ENCODE results near the gene SCT.

The SCT gene

DNA sequence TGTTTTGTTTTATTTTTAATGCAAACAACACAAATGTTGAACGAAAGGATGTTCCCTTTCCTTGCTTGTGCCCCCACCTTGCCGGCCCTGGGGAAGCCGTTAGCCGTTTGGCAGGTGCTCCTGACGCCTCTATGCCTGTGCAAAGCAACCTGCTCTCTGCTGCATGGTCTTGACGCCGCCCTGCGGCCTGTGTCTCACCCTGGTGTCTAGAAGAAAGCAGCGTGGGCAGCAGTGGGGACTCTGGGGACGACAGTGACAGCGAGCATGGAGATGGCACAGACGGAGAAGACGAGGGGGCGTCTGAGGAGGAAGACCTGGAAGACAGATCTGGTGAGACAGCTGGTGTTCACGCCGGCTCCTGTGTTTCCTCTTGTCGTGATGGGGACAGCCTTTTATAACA is 45.2 kb downstream of the SCT start:
- no peak for DNase-seq

DNA sequence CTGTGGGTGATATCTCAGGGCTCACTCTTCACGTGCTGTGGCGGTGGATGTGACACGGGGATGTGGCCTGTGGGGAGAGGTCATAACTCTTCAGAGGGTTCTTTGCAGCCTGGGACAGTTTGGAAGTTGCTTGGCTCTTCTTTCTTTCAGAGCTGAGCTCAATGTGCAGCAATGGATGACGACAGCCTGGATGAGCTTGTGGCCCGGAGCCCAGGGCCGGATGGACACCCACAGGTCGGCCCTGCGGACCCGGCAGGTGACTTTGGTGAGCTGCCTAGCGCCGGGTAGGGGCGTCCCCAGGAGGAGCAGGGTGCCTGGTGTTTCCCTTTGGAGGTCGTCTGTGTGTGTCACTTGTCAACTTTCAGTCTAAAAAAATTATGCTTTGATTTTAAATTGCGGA is 45.6 kb downstream of the SCT start:
- DNase-seq: no peak

DNA sequence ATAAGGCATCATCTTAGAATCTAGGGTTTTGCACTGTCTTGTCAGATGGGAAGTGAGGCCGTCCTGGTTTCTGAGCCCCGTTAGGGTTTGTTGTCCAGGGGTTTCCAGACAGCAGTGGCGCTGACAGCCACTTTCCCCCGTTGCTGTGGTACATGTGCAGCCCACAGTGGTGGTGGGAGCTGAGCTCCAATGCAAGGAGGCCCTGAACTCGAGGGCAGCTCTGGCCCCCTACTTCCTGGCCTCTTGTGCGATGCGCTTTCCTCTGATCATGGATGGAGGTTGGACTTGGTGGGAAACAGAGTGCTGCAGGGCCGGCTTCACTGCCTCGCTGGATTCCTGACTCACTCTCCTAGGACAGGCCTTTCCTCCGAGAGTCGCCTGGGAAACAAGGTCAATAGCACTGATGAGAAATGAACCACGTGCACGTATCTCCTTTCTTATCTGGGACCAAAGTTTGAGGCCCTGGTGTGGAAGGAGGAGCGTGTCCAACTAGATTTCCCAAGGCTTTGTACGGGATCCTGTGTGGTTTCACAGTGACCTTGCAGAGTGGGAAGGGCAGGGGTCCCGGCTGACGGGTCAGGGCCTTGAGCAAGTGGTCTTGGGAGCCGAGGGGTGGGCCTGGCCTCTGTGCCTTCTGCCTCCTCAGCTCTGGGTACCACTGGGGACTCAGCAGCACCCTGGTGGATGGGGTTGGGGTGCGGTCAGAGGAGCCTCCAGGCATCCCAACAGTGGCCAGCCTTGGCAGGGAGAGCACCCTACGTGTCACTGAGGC is 47.0 kb downstream of the SCT start:
- DNase-seq: no peak

DNA sequence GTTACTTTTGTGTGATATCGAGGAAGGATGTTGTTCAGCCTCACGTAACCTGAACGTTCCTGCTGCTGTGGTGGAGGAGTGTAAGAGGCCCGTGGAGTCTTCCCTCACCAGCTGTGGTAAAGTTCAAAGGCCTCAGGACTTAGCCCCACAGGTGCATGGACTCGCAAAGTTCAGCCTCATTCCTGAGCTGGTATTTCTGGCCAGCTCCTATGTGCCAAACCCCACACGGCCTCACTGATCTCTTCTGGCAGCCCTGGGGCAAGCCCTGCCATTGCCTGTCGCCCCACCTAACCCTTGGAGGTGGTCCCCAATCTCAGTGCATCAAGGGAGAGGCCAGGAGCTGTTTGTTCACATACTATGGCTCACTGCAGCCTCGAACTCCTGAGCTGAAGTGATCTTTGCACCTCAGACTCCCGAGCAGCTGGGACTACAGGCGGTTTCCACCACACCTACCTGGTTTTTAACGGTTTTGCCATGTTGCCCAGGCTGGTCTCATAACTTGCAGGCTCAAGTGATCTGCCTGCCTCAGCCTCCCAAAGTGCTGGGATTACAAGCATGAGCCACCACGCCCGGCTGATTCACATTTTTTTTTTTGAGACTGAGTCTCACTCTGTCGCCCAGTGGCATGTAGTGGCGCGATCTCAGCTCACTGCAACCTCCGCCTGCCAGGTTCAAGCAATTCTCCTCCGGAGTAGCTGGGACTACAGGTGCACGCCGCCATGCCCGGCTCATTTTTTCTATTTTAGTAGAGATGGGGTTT is 48.5 kb downstream of the SCT start:
- DNase-seq: no peak

DNA sequence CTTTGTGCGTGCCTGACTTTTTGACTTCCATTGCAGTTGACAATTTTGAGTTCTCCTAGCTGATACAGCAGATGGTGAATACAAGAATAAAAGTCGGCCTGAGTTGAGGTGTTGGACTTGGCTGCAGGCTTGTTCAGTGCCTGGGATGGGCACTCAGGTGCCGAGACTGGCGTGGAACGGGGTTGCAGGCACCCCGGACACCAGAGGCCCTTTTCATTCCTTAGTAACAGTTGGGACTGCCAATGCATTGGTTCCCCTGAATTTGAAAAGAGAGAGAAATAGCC is 49.4 kb downstream of the SCT start:
- DNase-seq: no peak

DNA sequence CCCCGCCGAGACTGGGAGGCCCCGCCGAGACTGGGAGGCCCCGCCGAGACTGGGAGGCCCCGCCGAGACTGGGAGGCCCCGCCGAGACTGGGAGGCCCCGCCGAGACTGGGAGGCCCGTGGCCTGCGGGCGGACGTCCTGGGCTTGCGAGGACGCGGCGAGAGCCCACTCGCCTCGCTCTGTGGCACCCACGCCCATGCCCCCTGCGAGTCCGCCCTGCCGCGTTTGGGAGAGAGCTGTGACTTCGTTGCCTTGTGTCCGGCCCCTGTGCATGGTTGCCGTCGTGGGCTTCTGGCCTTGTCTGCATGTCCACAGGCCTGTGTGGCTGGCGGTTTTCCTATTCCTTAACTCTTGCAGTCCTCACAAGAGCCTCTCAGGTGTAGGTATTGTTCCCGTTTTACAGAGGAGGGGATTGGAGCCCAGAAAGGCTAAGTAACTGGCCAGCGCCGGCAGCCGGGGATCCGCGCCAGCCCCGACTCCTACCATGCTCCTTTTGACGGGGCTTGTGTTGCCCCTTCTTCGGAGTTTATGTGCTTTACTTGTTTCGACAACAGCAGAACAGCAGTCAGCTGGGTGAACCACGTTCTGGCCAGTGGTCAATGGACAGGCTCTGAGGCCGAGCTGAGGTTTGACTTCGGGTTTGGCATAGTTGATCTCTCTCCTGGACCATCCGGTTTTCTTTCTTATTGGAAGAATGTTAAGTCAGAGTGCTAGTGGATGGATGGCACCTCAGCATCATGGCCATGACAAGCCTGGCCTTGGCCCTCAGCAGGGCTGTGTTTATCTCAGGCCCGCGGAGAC is 50.0 kb downstream of the SCT start:
- no peak for DNase-seq
